HL-60 (cell line): ENCODE measurements around the gene CLIP2.

Source experiments
- CTCF ChIP-seq: IDR thresholded peaks from one replicate; pipeline ENCODE4 v1.5.1; 2011; ENCODE audit warnings: low read length, control low read depth, inconsistent platforms; ENCODE audit not compliant: insufficient read depth
- GABPA ChIP-seq: IDR thresholded peaks from 2 replicates; pipeline ENCODE4 v1.6.1; 2012; ENCODE audit warnings: low read depth
- POLR2AphosphoS5 ChIP-seq: IDR thresholded peaks from 2 replicates; pipeline ENCODE4 v1.6.1; 2012; ENCODE audit warnings: low read depth
- TF ChIP-seq, protein P1 (sequence below): IDR thresholded peaks from 2 replicates; pipeline ENCODE4 v1.6.1; 2012; ENCODE audit warnings: low read depth; ENCODE audit not compliant: insufficient replicate concordance

DNA sequence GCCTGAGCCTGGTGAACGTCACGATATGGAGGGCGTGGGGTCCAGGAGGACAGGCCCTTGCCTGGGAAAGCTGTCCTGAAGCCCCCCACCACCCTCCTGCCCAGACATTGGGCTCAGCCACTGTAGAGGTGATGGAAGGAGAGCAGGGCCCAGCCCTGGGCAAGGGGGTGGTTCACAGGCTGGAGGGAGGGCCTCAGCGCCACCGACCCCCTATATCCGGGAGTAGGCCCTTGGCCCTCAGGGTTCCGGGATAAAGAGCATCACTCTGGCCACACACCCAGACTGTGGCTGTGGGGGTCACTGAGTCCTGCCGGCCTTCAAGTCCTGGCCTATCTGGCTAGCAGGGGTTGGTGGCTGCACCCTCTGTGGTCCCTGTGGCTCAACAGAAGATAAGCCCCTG, 109.2 kb downstream of the CLIP2 start:
- TF ChIP-seq CTCF (no peak), POLR2AphosphoS5 (no peak), GABPA (no peak)
- TF ChIP-seq, protein P1, sequence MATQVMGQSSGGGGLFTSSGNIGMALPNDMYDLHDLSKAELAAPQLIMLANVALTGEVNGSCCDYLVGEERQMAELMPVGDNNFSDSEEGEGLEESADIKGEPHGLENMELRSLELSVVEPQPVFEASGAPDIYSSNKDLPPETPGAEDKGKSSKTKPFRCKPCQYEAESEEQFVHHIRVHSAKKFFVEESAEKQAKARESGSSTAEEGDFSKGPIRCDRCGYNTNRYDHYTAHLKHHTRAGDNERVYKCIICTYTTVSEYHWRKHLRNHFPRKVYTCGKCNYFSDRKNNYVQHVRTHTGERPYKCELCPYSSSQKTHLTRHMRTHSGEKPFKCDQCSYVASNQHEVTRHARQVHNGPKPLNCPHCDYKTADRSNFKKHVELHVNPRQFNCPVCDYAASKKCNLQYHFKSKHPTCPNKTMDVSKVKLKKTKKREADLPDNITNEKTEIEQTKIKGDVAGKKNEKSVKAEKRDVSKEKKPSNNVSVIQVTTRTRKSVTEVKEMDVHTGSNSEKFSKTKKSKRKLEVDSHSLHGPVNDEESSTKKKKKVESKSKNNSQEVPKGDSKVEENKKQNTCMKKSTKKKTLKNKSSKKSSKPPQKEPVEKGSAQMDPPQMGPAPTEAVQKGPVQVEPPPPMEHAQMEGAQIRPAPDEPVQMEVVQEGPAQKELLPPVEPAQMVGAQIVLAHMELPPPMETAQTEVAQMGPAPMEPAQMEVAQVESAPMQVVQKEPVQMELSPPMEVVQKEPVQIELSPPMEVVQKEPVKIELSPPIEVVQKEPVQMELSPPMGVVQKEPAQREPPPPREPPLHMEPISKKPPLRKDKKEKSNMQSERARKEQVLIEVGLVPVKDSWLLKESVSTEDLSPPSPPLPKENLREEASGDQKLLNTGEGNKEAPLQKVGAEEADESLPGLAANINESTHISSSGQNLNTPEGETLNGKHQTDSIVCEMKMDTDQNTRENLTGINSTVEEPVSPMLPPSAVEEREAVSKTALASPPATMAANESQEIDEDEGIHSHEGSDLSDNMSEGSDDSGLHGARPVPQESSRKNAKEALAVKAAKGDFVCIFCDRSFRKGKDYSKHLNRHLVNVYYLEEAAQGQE, result no peak
